GM21390 (cell line): ENCODE results near the gene HSFY2.
"Not testable (repeated sequence)": the region's sequence is repeated elsewhere in the genome, so short reads cannot be mapped to it uniquely, and the experiment has no call there.

Source experiments
- ATAC-seq: cut with Tn5 transposase; IDR thresholded peaks from one replicate; pipeline ENCODE4 v1.9.1; 2021; ENCODE audit not compliant: unreplicated experiment

HSFY2 gene, protein sequence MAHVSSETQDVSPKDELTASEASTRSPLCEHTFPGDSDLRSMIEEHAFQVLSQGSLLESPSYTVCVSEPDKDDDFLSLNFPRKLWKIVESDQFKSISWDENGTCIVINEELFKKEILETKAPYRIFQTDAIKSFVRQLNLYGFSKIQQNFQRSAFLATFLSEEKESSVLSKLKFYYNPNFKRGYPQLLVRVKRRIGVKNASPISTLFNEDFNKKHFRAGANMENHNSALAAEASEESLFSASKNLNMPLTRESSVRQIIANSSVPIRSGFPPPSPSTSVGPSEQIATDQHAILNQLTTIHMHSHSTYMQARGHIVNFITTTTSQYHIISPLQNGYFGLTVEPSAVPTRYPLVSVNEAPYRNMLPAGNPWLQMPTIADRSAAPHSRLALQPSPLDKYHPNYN

DNA sequence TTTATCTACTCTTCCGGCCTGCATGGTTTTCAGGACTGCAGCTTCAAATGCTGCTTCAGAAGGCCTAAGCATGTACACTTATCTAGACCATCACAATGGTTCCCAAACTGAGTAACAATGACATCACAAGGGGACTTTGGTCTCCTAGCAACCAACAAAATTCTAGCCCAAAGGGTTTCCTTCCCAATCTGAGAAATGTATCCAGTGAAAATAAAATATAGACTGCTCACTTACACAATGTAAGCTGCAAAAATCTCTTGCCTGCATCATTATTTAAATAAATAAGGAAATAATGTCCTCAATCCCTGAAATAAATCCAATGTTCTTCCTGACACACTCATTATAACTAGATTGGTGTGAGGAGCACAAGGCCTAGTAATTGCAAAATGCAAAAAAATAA is at the start of gene HSFY2:
HSFY2 (minus strand) TSS at position 101 of the 400 bp plus-strand sequence. CDS start 117 bp downstream, outside the sequence.
- ATAC-seq: not testable (repeated sequence)

DNA sequence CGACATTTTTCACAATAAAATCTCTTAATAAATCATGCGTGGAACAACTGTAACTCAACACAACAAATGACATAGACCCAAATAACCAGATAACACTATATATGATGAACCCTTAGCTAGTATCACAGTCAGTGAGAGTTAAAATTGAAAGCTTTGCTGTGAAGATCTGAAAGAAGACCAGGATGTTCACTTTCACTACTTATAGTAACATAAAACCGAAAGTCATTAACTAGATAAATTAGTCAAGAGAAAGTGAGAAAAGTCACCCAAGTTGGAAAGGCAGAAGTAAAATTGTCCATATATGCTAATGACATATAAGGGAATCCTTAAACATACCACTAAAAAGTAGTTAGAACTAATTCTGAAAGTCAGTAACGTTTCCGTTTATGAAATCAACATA is 42.2 kb upstream of the HSFY2 start:
- ATAC-seq: not testable (repeated sequence)

DNA sequence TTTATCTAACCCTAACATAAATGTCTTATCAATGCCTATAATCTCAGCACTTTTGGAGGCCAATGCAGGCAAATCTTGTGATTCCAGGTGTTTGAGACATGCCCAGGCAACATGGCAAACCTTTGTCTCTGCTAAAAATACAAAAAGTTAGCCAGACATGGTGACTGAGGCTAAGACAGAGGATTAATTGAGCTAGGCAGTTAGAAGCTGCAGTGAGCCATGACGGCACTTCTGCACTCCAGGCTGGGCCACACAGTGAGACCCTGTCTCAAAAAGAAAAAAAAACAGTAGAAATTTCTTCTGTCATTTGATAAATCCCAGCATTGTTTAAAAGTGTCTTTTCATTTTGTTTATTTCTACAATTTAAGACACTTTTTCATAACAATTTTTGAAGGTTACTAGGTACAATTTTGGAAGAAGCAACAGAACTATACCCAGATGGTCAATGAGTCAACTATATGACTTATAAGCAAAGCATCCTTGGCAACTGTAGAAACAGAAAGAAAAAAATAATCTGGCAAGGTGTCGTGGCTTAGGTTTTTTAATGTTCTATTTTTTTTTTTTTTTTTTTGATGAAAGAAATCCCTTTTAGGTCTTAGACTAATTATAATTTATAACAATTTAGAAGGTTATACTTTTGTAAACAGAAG is 15.3 kb upstream of the HSFY2 start:
- not testable (repeated sequence) for ATAC-seq

DNA sequence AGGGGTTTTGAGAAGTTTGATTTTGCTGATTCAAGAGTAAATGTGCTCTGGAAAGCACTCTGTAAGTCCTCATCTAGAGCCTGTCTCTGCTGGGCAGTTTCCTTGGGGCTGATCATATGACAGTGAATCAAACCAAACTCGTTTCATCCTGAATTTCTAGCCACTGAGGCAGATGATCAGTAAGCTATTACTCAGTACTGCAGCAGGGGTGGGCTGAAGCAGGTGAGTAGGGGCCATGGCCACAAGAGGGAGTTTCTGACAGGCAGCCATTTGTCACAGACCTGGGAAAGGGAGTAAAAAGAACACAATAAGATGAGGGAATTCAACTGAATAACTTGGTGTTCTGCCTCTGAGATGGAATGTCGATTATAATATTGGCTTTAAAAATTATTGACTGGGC is 19.5 kb downstream of the HSFY2 start:
- ATAC-seq: not testable (repeated sequence)

DNA sequence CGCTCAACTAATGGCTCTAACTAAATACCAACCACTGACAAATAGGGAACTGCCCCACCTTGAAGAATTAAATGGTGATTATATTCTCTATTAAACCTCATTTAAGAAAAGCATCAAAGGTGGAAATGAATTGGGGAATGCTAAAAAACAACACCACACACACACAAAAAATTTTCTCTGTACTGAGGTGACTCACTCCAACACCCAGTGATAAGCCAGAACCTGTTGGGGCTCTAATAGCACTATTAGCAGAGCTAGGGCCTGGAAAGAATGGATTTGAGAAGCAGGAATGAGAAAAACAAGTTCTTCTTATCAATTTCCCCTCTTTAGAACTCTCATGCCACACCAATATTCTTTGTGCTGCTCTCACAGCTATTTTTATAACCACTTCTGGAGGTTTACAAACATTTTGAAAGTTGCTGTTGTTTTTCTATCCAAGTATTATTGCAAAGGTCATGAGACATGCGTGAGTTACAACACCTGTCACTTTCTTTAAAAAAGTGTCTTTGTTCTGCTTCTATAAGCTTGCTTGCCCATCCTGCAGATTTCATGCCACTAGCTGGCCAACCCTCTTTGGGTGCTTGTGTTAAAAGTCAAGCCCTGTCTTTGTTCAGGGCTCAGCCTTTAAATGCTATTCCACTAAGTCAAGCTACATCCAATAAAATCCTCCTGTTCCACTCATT is 20.3 kb downstream of the HSFY2 start:
- not testable (repeated sequence) for ATAC-seq

DNA sequence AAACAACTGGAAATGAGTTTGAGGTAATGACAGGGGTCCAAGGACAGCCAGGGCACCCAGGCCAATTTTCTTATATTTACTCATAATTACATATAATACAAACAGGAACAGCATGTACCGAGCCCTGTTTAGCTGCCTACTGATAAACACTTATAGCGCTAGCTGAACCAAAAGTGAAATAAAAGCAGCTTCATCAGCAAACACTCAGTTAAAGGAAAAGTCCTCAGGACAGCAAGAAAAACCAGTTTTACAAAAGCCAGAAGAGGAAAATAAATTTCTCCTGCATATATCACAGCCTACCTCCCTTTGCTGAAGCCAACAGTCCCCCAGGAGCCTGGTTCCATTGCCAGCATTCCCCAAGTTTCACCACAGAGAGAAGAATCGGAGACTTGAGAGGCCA is 49.8 kb downstream of the HSFY2 start:
- ATAC-seq: not testable (repeated sequence)
